Measurements from ENCODE around the gene ZNF652. TPM values are rescaled to one million over a fixed set of nuclear protein-coding genes. Genes with fewer than 3 reads are reported as not detected.

The ZNF652 gene
- total and polyA plus RNA-seq, 2 donors (not counting 1 experiment from before 2014, with no cell fraction given), result 7.8 to 10.2 TPM

GRCh38 chr17:49339354-49339753, 22.7 kb downstream of the ZNF652 start:
- Histone ChIP-seq H3K36me3 (ENCODE audit: control insufficient read depth, insufficient read depth, low read length) (no peaks in the 10 kb centered on the region), H2AFZ (ENCODE audit: low read length) (no peak overlapping the region), H3K9ac (ENCODE audit: insufficient read depth, low read length) (no peak overlapping the region), H3K4me2 (ENCODE audit: extremely low read depth, insufficient read depth, low read length) (no peak overlapping the region), H4K20me1 (ENCODE audit: control insufficient read depth, extremely low read depth, insufficient read depth, low read length) (peaks cover 2% of the 10 kb centered on the region), H3K4me3 (replicated peaks in 1 of 4; ENCODE audit: control extremely low read depth in 1 of 4, insufficient read depth in 1 of 4, low read depth in 3 of 4, low read length in 4 of 4) (no peak overlapping the region), H3K79me2 (ENCODE audit: control insufficient read depth, insufficient read depth, low read length) (peaks cover 23% of the 10 kb centered on the region), H3K27ac (ENCODE audit: insufficient read depth, low read length) (no peak overlapping the region), H3K27me3 (ENCODE audit: control insufficient read depth, insufficient read depth, low read length) (no peaks in the 10 kb centered on the region), H3K9me3 (ENCODE audit: control insufficient read depth, insufficient read depth, low read depth, low read length) (no peaks in the 10 kb centered on the region), H3K4me1 (ENCODE audit: control insufficient read depth, extremely low read depth, insufficient read depth, low read length) (peaks cover 6% of the 10 kb centered on the region)
- TF ChIP-seq, protein P1, sequence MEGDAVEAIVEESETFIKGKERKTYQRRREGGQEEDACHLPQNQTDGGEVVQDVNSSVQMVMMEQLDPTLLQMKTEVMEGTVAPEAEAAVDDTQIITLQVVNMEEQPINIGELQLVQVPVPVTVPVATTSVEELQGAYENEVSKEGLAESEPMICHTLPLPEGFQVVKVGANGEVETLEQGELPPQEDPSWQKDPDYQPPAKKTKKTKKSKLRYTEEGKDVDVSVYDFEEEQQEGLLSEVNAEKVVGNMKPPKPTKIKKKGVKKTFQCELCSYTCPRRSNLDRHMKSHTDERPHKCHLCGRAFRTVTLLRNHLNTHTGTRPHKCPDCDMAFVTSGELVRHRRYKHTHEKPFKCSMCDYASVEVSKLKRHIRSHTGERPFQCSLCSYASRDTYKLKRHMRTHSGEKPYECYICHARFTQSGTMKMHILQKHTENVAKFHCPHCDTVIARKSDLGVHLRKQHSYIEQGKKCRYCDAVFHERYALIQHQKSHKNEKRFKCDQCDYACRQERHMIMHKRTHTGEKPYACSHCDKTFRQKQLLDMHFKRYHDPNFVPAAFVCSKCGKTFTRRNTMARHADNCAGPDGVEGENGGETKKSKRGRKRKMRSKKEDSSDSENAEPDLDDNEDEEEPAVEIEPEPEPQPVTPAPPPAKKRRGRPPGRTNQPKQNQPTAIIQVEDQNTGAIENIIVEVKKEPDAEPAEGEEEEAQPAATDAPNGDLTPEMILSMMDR (conservative IDR thresholded peaks at IDR 0.05 in 1 of 2, IDR thresholded peaks at IDR 0.05 in 1 of 2; ENCODE audit: low read depth in 1 of 2, low read length in 2 of 2), result no peak
- no peak for DNase-seq (ENCODE audit: low read depth in 2 of 2)

- Histone ChIP-seq H3K27me3 (ENCODE audit: control insufficient read depth, insufficient read depth, low read length) (no peaks in the 10 kb centered on the region), H3K9me3 (ENCODE audit: control insufficient read depth, insufficient read depth, low read depth, low read length) (no peaks in the 10 kb centered on the region), H3K4me2 (ENCODE audit: extremely low read depth, insufficient read depth, low read length) (no peak overlapping the region), H3K36me3 (ENCODE audit: control insufficient read depth, insufficient read depth, low read length) (no peaks in the 10 kb centered on the region), H3K4me3 (replicated peaks in 1 of 4; ENCODE audit: control extremely low read depth in 1 of 4, insufficient read depth in 1 of 4, low read depth in 3 of 4, low read length in 4 of 4) (no peak overlapping the region), H3K9ac (ENCODE audit: insufficient read depth, low read length) (no peak overlapping the region), H3K27ac (ENCODE audit: insufficient read depth, low read length) (no peak overlapping the region), H4K20me1 (ENCODE audit: control insufficient read depth, extremely low read depth, insufficient read depth, low read length) (peaks cover 2% of the 10 kb centered on the region), H3K4me1 (ENCODE audit: control insufficient read depth, extremely low read depth, insufficient read depth, low read length) (peaks cover 6% of the 10 kb centered on the region), H3K79me2 (ENCODE audit: control insufficient read depth, insufficient read depth, low read length) (peaks cover 26% of the 10 kb centered on the region), H2AFZ (ENCODE audit: low read length) (no peak overlapping the region)
- no peak for TF ChIP-seq EZH2 (IDR thresholded peaks at IDR 0.05; ENCODE audit: low read length, missing control alignments)
- TF ChIP-seq, protein P1 (conservative IDR thresholded peaks at IDR 0.05 in 1 of 2, IDR thresholded peaks at IDR 0.05 in 1 of 2; ENCODE audit: low read depth in 1 of 2, low read length in 2 of 2), result no peak
- peak in 1 of 2 donors; percentile 80 for DNase-seq (ENCODE audit: low read depth in 2 of 2)
Measured at GRCh38 chr17:49338883-49339282, 23.2 kb downstream of the ZNF652 start.

GRCh38 chr17:49337884-49338283, 24.2 kb downstream of the ZNF652 start:
- Histone ChIP-seq H3K9ac (ENCODE audit: insufficient read depth, low read length) (no peak overlapping the region), H2AFZ (ENCODE audit: low read length) (no peak overlapping the region), H3K4me3 (replicated peaks in 1 of 4; ENCODE audit: control extremely low read depth in 1 of 4, insufficient read depth in 1 of 4, low read depth in 3 of 4, low read length in 4 of 4) (no peak overlapping the region), H3K9me3 (ENCODE audit: control insufficient read depth, insufficient read depth, low read depth, low read length) (no peaks in the 10 kb centered on the region), H3K27ac (ENCODE audit: insufficient read depth, low read length) (no peak overlapping the region), H3K36me3 (ENCODE audit: control insufficient read depth, insufficient read depth, low read length) (no peaks in the 10 kb centered on the region), H3K4me2 (ENCODE audit: extremely low read depth, insufficient read depth, low read length) (no peak overlapping the region), H3K27me3 (ENCODE audit: control insufficient read depth, insufficient read depth, low read length) (no peaks in the 10 kb centered on the region), H4K20me1 (ENCODE audit: control insufficient read depth, extremely low read depth, insufficient read depth, low read length) (peaks cover 2% of the 10 kb centered on the region), H3K79me2 (ENCODE audit: control insufficient read depth, insufficient read depth, low read length) (peaks cover 24% of the 10 kb centered on the region), H3K4me1 (ENCODE audit: control insufficient read depth, extremely low read depth, insufficient read depth, low read length) (peaks cover 4% of the 10 kb centered on the region)
- peak in 1 of 2 donors; percentile 81 for DNase-seq (ENCODE audit: low read depth in 2 of 2)
- TF ChIP-seq EZH2 (IDR thresholded peaks at IDR 0.05; ENCODE audit: low read length, missing control alignments), result no peak
- TF ChIP-seq, protein P1 (conservative IDR thresholded peaks at IDR 0.05 in 1 of 2, IDR thresholded peaks at IDR 0.05 in 1 of 2; ENCODE audit: low read depth in 1 of 2, low read length in 2 of 2), result no peak
